HG02970 (cell line): ENCODE measurements around the gene ANXA9.

Experiments
- ATAC-seq: cut with Tn5 transposase; IDR thresholded peaks from one replicate; pipeline ENCODE4 v1.9.1; 2021; ENCODE audit warnings: mild to moderate bottlenecking, moderate library complexity, moderate number of reproducible peaks; ENCODE audit not compliant: unreplicated experiment, low FRiP score

ANXA9 gene, protein sequence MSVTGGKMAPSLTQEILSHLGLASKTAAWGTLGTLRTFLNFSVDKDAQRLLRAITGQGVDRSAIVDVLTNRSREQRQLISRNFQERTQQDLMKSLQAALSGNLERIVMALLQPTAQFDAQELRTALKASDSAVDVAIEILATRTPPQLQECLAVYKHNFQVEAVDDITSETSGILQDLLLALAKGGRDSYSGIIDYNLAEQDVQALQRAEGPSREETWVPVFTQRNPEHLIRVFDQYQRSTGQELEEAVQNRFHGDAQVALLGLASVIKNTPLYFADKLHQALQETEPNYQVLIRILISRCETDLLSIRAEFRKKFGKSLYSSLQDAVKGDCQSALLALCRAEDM

DNA sequence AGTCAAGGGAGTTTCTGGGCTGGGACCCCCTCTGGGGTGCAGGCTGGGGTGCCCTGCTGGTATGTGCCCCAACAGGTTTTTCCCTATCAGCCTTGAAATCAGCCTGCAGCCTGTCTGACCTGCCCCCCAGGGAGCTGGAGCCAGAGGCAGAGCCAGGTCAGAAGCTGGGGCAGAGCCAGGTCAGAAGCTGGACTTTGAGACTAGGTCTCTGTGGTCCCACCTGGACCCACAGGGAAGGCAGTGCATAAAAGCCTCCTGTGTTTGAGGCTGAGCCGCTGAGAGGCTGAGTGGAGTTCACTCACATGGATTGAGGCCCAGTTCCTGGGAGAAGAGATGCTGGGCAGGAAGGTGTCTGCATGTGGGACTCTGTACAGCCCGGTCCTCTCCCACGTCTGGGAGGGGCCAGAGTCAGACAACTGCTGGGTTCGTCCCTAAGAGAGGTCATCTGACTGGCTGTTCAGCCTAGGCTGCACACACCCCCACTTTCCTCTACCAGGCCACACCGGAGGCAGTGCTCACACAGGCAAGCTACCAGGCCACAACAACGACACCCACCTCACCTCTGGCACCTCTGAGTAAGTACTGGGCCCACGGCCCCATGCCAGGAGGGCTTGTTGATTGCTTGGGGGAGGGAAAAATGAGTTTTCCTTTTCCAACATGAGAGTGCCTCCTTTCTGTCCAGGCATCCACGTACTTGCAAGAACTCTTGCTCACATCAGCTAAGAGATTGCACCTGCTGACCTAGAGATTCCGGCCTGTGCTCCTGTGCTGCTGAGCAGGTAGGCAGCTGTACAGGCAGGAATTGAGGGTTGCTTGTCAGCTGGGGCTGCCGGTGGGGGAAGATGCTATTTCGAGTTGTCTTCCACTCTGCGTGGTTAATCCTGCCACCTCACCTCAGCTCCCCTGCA is at the start of gene ANXA9:
TSS of gene ANXA9 (plus strand) at position 488 of the 908 bp plus-strand sequence. CDS start 814 bp downstream, outside the sequence.
- ATAC-seq, result no peak

DNA sequence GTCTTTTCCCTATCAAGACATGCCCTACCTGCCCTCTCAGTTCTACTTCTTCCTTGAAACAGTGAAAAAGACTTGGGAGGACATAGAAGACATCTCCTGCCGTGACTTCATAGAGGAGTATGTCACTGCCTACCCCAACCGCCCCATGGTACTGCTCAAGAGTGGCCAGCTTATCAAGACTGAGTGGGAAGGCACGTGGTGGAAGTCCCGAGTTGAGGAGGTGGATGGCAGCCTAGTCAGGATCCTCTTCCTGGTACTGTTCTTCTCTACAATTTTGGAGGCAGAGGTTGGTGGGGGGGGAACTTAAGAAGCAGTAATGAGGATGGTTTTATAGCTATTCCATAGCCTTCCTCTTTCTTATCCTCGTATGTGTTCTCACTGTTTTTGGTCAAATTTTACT is 37.2 kb upstream of the ANXA9 start:
- no peak for ATAC-seq

DNA sequence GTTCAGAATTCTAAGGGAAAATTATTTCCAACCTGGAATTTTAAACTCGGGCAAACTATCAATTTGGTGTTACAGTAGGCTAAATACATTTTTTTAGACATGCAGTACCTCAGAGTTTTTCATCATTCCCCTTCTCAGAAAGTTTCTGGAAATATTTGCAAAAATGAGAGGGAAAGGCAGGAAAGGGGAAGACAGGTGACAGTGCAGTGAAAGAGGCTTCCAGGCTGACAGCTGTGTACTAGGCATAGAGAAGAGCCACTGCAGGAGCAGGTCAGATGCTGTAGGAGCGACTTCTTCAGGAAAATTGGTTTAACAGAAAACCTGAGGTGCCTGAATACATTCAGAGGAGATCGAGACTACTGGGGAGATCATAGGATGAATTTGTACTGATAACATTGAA is 27.4 kb upstream of the ANXA9 start:
- ATAC-seq, result no peak

DNA sequence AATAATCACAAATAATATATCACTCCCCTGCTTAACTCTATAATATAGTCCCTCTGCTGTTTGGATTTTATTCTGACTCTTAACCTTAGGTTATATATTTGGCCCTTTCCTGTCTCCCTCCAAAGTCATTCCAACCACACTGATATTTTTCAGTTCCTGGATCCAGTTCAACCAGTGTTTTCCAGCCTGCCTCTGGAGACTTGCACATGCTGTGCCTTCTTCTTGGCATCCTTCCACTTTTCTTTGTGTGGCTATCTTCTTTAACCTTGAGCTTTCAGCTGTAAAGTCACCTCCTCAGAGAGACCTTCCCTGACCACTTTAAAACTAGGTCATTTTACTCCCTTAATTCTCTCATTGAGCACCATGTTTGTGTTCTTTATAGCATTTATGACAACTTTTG is 26.8 kb upstream of the ANXA9 start:
- ATAC-seq, result no peak

DNA sequence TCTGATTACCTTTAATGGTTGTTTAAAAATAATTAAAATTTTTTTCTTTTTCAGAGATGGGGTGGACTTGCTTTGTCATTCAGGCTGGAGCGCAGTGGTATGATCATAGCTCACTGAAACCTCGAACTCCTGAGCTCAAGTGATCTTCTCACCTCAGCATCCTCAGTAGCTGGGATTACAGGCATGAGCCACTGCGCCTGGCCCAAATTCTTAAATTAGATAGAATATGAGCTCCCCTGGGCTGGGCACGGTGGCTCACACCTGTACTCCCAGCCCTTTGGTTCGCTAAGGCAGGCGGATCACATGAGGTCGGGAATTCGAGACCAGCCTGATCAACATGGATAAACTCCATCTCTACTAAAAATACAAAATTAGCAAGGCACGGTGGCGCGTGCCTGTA is 24.4 kb upstream of the ANXA9 start:
- ATAC-seq, result no peak

DNA sequence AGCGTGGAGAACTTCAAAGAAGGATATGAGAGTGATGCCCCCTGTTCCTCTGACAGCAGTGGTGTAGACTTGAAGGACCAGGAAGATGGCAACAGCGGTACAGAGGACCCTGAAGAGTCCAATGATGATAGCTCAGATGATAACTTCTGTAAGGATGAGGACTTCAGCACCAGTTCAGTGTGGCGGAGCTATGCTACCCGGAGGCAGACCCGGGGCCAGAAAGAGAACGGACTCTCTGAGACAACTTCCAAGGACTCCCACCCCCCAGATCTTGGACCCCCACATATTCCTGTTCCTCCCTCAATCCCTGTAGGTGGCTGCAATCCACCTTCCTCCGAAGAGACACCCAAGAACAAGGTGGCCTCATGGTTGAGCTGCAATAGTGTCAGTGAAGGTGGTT is 21.4 kb upstream of the ANXA9 start:
- no peak for ATAC-seq

DNA sequence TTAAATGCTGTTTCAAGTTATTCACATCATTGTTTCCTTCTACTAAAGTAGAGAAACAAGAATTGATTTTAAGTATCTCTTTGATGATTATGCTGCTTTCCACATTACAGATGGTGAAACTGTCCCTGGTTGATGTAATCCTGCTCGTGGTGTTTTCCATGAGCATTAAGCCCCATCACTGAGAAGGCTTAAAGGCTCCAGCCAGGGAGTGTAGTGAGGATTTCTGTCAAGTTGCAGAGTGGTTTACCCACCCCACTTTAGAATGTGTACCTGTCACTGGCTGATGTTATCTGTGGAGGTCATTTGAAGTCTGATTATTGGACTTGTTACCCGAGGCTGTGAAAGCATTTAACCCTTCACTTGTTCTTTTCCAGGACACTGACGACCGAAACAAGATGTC is 20.3 kb upstream of the ANXA9 start:
- ATAC-seq, result no peak

DNA sequence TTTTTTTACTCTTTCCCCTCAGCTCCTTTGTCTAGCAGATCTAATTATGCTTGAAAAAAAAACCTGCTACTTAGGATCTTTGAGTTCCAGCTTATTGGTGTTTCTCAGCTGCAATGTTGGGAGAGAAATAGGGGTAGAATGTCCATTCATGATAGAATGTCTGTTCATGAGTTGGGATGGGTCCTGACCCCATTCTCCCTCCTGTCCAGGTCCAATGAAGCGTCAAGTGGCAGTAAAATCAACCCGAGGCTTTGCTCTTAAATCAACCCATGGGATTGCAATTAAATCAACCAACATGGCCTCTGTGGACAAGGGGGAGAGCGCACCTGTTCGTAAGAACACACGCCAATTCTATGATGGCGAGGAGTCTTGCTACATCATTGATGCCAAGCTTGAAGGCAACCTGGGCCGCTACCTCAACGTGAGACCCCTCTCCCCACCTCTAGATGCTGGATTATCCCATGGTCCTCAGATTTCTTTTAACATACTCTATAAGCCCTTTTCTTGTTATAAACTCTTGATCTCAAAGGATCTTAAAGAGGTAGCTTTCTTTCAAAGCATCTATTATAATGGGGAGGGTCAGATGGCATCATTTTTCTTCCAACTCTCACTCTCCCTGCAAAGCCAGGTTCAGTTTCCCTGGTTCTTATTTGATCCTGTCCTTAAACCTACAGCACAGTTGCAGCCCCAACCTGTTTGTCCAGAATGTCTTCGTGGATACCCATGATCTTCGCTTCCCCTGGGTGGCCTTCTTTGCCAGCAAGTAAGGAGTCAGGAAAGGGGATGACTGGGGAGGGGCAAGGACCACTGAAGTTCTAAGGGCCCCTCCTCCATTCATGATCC is 18.6 kb upstream of the ANXA9 start:
- no peak for ATAC-seq

DNA sequence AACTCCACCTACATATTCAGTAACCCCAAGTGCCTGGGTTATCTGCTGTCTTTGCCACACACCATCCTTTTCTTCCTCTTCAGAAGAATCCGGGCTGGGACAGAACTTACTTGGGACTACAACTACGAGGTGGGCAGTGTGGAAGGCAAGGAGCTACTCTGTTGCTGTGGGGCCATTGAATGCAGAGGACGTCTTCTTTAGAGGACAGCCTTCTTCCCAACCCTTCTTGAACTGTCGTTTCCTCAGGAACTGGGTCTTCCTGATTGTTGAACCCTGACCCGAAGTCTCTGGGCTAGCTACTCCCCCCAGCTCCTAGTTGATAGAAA is 18.0 kb upstream of the ANXA9 start:
- ATAC-seq, result no peak

DNA sequence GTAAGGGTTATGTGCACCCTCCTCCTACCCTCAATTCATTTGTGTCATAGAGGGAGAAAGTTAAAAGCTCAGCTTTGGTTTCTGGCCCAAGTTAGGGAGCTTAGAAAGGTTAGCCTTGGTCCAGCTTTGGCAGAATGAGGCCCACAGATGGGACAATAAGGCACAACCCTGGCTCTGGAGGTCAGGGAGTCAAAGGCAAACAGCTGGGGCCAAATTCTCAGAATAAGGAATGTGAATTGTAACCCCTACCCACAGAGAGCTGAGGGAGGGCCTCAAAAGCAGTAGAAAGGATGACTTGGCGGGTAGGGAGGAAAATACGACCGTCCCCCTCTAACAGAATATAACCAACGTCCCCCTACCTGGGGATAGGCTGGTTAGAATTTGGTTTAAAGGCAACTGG is 16.5 kb upstream of the ANXA9 start:
- no peak for ATAC-seq

DNA sequence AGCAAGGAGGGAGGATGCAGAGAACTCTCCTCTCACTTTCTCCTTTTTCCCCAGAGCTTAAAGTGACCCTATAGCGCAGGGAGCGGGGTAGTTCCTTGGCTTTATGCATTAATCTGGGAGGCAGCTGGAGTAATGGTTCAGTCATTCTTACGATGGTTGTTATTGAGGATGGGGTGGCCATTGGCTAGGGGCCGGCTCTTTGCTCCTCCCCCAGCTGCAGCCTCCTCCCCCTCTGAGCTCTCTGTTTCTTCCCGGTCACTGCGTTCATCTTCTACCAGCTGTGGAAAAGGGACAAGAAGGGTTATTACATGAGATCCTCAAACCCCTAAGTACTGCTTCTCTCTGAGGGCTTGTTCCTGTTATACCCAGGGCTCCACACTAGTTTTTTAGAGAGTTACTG is 16.1 kb upstream of the ANXA9 start:
- no peak for ATAC-seq

DNA sequence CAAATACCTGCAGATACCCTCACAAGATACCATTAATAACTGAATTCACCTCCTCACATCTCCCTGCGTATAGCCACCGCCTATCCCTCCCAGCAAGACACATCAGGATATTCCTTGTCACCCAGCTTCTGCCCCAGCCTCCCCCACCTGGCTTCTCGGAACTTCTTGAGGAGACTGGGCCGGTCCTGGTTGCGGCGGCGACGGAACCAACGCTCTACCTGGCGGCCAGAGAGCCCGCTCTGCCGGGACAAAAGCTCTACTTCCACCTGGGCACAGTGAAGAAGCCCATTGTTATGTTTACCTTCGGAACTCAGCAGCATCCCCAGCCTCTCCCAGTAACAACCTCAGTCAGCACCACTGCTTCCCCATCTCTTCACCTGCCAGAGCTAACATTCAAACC is 14.2 kb upstream of the ANXA9 start:
- no peak for ATAC-seq

DNA sequence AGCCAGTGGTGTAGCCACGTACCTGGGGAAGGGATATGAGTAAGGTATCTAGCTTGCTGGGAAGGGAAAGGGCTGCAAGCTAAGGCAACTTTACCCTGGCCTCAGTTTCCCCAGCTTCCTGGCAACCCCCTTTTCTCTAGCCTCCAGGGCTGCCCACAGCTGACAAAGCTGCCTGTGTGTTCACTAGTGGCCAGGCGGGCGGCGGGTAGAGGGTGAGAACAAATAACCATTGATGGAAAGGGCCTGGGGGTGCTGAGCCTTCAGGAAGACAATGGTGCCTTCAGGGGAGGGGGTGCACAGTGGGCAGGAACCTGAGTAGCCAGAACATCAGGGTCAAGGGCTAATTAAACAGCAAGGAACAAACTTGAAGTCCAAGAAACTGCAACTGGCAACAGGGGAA is 13.6 kb upstream of the ANXA9 start:
- no peak for ATAC-seq

DNA sequence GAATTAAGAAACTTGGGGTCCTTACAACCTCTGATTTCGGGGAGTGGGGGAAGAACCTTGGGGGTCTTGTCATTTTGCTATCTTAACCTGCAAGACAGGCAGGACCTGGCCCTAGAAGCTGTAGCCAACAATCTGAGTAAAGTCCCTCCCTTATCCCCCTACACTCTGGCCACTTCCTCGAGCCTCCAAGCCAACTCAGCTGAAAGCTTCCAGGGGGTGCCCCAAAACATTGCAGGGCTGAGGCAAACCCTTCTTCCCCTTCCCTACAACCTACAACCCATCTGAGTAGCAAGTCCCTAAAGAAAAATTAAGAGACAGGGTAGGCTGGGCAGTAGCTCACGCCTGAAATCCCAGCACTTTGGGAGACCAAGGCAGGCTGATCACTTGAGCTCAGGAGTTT is 12.5 kb upstream of the ANXA9 start:
- ATAC-seq, result no peak

DNA sequence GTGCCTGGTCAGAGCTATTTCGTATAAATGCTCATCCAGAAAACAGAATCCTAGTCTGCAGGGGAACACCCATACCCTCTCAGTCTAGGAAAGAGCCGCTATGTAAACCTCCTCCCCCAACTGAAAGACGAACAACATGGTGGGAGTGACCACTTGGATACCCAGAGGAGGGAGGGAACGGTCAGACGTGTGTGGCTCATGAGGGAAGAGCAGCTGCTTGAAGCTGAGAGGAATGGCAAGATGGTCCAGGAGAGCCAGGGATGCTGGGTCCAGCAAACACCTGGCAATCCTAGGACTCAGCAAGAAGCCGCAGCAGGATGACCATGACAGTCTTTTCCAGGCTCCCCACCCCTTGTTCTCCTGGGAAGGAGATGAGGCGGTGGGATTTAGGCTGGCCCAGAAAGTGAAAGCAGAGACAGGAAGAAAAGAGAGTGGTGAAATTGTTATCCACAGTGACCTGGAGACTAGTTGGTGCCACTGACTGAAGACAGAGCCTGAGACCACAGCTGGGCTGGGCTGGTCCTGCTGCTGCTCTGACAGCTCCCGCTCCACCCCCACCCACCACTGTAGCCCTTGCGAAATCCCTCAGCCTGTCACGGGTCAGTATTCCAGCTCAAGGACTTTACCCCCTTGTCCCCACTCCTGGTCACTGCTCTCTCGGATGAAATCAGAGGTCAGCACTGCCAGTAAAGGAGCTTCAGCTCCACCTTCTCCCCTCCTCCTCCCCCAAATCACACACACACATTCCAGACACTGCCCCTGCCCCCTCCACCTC is 11.1 kb upstream of the ANXA9 start:
- ATAC-seq, result no peak

DNA sequence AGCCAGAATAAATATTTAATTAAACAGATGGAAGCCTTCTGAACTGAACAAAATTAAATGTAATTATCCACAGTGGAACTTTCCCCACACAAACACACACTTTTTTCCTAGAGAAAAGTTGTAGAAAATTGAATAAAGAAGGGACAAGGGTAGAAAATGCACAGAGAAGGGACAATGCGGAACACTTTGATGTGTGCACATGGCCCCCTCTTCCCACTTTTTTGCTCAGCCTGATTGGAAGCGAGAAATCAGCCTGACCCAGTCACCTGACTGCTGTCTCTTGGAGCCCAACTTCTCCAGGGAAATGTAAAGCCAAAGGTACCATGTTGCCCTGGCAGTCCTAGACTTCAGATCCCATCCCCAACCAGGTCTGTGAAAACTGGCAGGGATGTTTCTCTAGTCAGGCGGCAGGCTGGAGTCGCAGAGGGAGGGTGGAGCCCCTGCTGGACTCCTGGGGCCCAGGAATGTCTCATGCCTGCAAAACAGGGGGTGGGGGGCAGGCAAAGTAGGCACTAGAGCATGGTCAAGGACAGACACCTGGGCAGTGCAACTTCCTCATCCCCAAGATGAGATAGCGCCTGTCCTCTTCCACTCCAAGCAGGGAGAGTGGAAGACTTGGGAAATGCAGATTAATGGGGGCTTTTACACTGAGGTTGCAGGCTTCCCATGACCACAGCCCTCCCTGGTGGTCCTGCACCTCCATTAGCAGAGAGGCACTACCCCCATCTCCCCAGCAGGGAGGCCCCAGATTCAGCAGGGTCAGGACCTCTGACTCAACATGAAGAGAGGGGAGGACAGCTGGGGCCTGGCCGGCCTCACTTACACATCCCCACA is 10.3 kb upstream of the ANXA9 start:
- no peak for ATAC-seq

DNA sequence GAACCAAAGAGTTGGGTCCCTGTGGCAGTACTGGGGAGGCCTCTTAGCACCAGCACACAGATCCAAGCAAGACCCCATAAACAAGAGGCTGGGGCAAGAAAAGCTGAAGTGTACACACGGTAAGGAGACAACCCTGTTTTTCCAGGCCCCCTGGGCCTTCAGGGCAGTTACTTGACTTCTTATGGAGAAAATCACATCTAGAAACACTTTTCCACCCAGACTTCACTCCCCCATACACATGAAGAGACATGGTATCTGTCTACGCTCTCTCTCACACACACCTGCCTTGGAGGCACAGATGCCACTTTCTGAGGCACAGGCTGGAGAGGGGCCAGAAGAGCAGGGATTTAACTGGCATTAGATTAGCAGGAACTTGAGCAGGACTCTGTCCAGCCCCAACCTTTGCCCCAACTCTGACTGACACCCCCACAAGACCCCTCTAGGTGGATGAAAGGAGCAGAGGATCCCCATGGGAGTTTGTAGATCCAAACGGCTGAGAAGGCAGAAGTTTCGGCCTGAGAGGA is 9.6 kb upstream of the ANXA9 start:
- no peak for ATAC-seq

DNA sequence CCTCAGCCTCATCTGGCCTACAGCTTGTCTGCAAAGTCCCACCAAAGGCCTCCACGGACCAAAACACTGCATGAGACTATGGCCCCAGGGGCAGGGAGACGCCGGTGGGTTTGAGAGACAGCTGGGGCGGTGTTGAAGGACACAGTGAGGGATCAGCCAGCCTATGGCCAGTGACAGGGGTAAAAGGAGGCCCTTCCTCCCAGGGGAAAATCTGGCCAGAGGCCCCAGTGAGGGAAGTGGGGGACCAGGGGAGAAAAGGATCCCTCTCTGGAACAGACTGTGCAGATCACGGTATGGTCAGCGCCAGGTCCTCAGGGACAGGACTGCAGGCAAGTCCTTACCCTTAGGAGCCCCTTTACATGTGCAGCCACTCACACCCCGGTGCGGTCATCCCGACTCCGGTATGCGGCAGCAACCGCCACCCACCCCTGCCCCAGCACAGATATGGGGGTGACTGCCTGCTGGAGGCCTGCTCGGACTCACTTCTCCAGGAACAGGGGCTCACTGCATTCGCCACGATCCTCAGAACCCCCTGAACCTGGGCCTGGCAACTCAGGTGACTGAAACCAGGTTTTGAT is 8.7 kb upstream of the ANXA9 start:
- no peak for ATAC-seq
